ENCODE results near the gene FBXW8.

FBXW8 gene

GRCh38 chr12:117020536-117021220, 109.9 kb downstream of the FBXW8 start:
- no peak for DNase-seq (ENCODE audit: low read depth)

DNA sequence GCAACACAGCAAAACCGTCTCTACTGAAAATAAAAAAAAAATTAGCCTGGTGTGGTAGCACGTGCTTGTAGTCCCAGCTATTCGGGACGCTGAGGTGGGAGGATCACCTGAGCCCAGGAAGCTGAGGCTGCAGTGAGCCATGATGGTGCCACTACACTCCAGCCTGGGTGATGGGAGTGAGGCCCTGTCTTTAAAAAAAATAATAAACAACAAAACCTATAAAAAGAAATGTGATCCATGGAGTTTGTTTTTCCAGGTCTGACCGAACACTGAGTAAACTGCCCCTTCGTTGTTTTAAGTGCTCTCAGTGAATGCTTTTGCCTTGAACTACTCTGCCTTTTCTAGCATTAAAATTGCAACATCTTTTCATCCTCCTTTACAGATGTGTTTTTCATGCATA, 111.7 kb downstream of the FBXW8 start:
- DNase-seq (ENCODE audit: low read depth), result no peak

DNA sequence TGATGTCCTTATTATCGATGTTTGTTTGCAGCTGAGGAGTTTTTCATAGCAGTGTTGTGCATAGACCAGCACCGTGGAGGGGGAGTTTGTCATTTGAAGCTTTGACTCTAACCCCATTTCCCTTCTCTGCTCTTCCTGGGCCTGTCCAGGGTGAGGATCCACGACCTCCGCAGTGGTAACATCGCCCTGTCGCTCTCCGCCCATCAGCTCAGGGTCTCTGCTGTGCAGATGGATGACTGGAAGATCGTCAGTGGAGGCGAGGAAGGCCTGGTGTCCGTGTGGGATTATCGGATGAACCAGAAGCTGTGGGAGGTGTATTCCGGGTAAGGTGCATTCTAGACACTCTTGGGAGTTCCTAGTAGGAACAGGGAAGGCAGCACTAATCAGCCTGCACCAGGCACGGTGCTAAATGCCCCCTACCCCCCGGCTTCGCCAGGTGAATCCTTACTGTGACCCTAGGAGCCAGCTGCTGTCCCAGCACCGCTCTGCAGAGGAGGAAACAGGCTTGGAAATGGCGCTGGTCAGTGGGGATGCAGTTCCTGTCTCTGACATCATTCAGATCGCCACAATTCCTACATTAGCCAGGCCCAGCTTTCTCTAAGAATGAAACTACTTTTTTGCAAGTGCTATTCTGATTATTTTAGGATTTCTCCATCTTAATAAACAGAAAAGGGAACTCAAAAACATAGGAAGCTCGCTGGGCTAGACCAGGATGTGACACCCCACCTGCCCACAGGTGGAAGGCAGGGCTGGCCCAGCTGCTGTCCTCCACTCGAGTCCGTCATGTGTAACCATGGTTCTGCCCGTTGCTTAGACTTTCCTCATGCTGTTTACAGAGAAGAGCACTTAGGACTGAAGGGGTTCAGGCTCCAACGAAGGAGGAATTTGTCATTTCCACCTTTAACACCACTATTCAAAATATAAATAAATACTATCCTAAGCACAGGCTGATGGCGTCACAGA, 113.5 kb downstream of the FBXW8 start:
- no peak for DNase-seq (ENCODE audit: low read depth)

GRCh38 chr12:117024961-117025480, 114.3 kb downstream of the FBXW8 start:
- DNase-seq (ENCODE audit: low read depth), result no peak

- DNase-seq (ENCODE audit: low read depth), result no peak
These were observed 114.9 kb downstream of the FBXW8 start for GRCh38 chr12:117025481-117026151.

DNA sequence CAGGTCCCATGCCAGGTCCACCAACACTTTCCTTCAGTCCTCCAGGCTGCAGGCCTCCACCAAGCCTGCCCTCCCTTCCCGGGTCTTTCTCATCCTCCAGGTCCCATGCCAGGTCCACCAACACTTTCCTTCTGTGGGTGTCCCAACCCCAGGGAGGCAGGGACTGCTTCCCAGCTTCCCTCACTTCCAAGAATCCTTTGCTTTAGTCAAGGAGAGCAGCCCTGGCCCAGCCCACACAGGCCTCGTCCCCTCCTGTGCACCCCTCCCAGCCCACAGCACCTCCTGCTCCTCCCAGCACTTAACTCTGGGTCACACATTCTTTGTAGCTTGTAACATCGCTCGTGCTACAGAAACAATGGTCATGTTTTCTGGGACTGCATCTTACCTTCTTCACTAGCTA, 115.6 kb downstream of the FBXW8 start:
- DNase-seq (ENCODE audit: low read depth), result no peak

GRCh38 chr12:117026921-117027250, 116.1 kb downstream of the FBXW8 start:
- no peak for DNase-seq (ENCODE audit: low read depth)

DNA sequence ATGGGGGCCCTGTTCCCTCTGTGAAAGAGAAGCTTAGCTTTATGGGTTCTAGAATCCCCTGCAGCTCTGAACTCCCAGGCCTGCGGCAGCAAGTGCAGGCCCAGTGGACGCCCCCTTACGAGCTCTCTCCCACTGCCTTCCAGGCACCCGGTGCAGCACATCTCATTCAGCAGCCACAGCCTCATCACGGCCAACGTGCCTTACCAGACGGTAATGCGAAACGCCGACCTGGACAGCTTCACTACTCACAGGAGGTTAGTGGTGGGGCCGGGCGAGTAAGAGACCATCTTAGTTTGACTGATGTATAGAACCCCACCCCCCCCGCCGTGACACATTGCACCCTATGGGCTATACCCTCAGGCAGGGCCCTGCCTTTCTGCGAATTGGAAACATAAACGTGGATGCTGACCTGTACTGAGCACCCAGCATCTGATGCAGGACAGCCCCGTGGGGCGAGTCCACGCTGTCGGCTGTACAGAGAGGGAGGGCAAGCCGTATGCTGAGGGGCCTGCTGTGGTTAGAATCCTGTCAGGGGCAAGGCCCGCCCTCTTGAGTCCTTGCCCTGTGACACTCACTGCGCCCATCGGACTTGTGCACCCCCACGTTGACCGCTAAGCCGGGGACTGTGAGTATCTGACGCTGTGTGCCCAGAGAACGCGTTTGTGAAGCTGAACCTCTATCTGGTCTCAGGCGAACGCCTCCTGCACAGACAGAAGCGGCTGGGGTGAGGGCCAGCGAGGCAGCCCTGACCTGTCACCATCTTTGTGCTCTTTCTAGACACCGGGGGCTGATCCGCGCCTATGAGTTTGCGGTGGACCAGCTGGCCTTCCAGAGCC, 116.7 kb downstream of the FBXW8 start:
- DNase-seq (ENCODE audit: low read depth), result no peak

- no peak for DNase-seq (ENCODE audit: low read depth)
These were observed 117.5 kb downstream of the FBXW8 start for GRCh38 chr12:117028254-117028653.

DNA sequence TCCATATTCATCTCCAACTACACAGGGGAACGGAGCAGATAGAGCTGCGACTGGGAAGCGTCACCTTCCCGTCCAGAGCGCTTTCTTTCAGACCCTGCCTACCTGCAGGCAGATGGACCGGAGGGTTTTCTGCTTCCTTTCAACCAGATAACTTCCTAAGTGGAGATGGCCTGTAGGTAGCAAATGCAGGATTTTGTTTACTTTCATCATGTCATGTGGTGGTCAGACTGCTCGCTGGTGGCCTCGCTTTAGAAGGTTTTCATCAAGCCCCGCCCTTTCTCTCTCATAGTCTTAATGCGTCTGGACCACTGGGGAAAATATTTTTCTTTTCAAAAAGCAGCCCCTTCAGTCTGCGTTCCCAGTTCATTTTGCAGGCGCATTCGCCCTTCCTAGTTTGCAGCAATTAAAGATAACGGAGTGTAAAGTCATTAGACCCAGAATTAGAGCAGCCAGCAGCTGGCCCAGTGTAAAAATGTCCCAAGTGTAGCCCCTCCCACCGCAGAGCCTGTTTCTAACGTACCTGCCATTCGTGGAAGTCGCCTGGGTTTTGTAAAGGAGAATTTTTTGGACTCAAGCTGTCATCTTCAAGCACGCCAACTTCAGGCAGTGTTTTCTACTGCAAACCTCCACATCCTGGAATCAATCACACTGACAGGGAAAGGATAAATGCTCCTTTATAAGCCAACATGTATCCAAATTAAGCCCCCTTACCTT, 119.6 kb downstream of the FBXW8 start:
- DNase-seq (ENCODE audit: low read depth), result no peak

- DNase-seq (ENCODE audit: low read depth), result no peak
These were observed 121.3 kb downstream of the FBXW8 start for GRCh38 chr12:117031843-117032592.

GRCh38 chr12:117032593-117033381, 122.0 kb downstream of the FBXW8 start:
- no peak for DNase-seq (ENCODE audit: low read depth)

- no peak for DNase-seq (ENCODE audit: low read depth)
These were observed 122.9 kb downstream of the FBXW8 start for GRCh38 chr12:117033382-117034221.

DNA sequence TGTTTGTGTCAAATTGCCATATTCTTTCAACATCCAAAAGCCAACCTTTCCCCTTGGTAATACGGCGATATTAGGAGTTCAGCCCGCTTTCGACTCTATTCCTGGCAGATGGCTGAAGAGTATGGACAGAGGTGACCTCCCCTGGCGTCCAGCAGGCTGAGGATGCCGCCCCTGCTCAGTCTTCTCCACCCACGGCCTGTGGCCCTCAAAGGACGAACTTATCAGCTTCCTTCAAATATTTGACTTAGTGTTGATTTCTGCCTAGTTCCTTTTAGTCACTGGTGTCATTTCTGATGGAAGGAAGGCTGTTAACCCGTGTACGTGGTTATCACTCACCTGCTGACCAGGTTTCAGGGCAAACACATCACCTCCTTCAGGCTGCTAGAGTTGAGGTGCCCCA, 123.5 kb downstream of the FBXW8 start:
- no peak for DNase-seq (ENCODE audit: low read depth)

- DNase-seq (ENCODE audit: low read depth), result no peak
These were observed 124.0 kb downstream of the FBXW8 start for GRCh38 chr12:117034701-117035151.

GRCh38 chr12:117035287-117035686, 124.5 kb downstream of the FBXW8 start:
- DNase-seq (ENCODE audit: low read depth), result no peak

GRCh38 chr12:117036046-117036445, 125.3 kb downstream of the FBXW8 start:
- DNase-seq (ENCODE audit: low read depth), result no peak

- DNase-seq (ENCODE audit: low read depth), result no peak
These were observed 125.8 kb downstream of the FBXW8 start for GRCh38 chr12:117036547-117036946.
